Measurements from ENCODE around the gene RERE. TPM values are rescaled to one million over a fixed set of nuclear protein-coding genes. Genes with fewer than 3 reads are reported as not detected.
A peak's percentile ranks its signal among the peaks of the same experiment; 100 is the strongest.

Gene RERE
- total RNA-seq, 1 experiment from 2014 or later, result 161 TPM

DNA sequence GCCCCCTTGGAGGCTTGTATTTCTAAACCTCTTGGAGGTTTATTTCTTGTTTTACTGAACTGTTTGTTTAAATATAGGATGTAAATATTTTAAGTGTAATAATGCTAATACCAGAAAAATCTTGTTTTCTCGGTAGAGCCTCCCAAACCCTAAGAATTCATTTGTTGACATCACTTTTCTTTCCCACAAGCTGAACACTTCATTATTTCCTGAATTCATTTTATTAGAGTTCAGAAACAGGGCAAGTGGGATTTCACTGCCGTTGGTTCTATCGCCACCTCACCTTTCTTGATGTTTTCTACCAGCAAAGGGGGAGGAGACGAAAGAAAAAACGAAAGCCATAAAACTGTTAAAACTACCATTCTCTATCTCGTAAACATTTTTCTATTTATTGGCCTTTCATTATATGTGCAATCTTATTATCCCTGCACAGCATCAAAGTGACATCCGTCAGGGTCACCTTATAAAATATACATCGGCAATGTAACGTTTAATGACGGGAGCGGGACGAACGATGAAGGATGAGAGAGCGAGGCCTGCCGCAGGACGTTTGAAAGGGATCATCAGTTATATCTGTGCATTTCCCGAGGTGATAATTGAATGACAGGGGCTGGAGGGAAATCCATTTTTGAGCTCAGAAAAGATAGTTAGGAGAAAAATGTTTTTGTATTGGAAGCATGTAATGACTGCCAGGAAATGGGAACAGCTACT, 440.0 kb downstream of the RERE start (continued):
- TF ChIP-seq, protein P1, sequence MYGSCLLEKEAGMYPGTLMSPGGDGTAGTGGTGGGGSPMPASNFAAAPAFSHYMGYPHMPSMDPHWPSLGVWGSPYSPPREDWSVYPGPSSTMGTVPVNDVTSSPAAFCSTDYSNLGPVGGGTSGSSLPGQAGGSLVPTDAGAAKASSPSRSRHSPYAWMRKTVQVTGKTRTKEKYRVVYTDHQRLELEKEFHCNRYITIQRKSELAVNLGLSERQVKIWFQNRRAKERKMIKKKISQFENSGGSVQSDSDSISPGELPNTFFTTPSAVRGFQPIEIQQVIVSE (CRISPR knock-in tag; IDR thresholded peaks at IDR 0.05; ENCODE audit: borderline replicate concordance), result no peak
- no peak for TF ChIP-seq ZNF396 (CRISPR knock-in tag; IDR thresholded peaks at IDR 0.05; ENCODE audit: borderline replicate concordance)
- no peak for TF ChIP-seq JAZF1 (CRISPR knock-in tag; IDR thresholded peaks at IDR 0.05)
- TF ChIP-seq, protein P2, sequence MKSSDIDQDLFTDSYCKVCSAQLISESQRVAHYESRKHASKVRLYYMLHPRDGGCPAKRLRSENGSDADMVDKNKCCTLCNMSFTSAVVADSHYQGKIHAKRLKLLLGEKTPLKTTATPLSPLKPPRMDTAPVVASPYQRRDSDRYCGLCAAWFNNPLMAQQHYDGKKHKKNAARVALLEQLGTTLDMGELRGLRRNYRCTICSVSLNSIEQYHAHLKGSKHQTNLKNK (CRISPR knock-in tag; IDR thresholded peaks at IDR 0.05), result no peak
- no peak for TF ChIP-seq PRRX2 (CRISPR knock-in tag; IDR thresholded peaks at IDR 0.05)
- TF ChIP-seq NR1H2 (CRISPR knock-in tag; IDR thresholded peaks at IDR 0.05), result no peak
- no peak for TF ChIP-seq NR3C1 (CRISPR knock-in tag; conservative IDR thresholded peaks at IDR 0.05; ENCODE audit: low read depth)
- no peak for TF ChIP-seq HMGA2 (CRISPR knock-in tag; IDR thresholded peaks at IDR 0.05)
- TF ChIP-seq GTF2I (CRISPR knock-in tag; conservative IDR thresholded peaks at IDR 0.05), result no peak
- no peak for TF ChIP-seq NR2C2 (CRISPR knock-in tag; IDR thresholded peaks at IDR 0.05)
- TF ChIP-seq, protein P3, sequence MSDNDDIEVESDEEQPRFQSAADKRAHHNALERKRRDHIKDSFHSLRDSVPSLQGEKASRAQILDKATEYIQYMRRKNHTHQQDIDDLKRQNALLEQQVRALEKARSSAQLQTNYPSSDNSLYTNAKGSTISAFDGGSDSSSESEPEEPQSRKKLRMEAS (CRISPR knock-in tag; IDR thresholded peaks at IDR 0.05), result no peak
- TF ChIP-seq CBFB (CRISPR knock-in tag; IDR thresholded peaks at IDR 0.05; ENCODE audit: low read depth), result no peak
- no peak for TF ChIP-seq ZNF423 (CRISPR knock-in tag; IDR thresholded peaks at IDR 0.05)

DNA sequence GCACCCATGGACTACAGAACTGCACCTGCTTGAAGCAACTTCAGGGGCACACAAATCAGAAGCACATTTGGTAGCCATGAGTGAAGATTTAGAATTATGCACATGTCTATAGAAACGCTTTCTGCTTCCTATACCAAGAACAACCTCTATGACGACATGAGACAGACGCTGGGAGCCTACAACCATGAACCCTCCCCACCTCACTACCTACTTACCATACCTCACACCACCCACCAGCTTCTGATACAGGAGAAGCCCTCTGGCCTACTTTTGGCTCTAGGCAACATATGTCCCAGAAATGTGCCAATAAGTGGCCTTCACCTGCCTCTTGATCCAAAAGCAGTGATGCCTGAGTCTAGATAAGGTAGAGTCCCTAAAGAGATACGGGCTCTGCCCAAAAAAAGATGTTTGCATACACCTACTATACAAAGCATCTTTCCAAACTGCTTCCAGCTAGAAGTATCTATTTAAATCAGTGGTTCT, 441.0 kb downstream of the RERE start:
- ChIA-PET CTCF (interaction anchor here (1.1 to 1.3 kb wide), 2 partner anchors 33 to 67 kb away, joined by 4 read pairs; no protein-coding TSS in a partner anchor), POLR2A (interaction anchor here (0.6 kb wide), 1 partner anchor 930 kb away, joined by 4 read pairs; no protein-coding TSS in a partner anchor)
- DNase-seq (ENCODE audit: low spot score) (no peak), ATAC-seq (no peak)
- Mint-ChIP-seq H3K4me1 (peaks cover 84% of the 10 kb centered on the region), H3K27me3 (ENCODE audit: low read depth) (no peaks in the 10 kb centered on the region), H3K9me3 (no peaks in the 10 kb centered on the region), H3K36me3 (0 out of 2 replicates have a peak, but pooled peaks cover 2% of the 10 kb centered on the region), H3K4me3 (no peak overlapping the region), H3K27ac (peak overlapping the region; percentile 61; the same call in 1 of the 2 replicates)
- TF ChIP-seq, protein P4, sequence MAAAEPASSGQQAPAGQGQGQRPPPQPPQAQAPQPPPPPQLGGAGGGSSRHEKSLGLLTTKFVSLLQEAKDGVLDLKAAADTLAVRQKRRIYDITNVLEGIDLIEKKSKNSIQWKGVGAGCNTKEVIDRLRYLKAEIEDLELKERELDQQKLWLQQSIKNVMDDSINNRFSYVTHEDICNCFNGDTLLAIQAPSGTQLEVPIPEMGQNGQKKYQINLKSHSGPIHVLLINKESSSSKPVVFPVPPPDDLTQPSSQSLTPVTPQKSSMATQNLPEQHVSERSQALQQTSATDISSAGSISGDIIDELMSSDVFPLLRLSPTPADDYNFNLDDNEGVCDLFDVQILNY (CRISPR knock-in tag; IDR thresholded peaks at IDR 0.05), result no peak
- TF ChIP-seq PRRX2 (CRISPR knock-in tag; IDR thresholded peaks at IDR 0.05) (no peak), SMAD3 (CRISPR knock-in tag; IDR thresholded peaks at IDR 0.05; ENCODE audit: borderline replicate concordance) (no peak), ZNF219 (CRISPR knock-in tag; IDR thresholded peaks at IDR 0.05; ENCODE audit: borderline replicate concordance) (no peak), MYBL2 (CRISPR knock-in tag; IDR thresholded peaks at IDR 0.05) (no peak), HMGA2 (CRISPR knock-in tag; IDR thresholded peaks at IDR 0.05) (no peak), NR1H2 (CRISPR knock-in tag; IDR thresholded peaks at IDR 0.05) (no peak), SP1 (CRISPR knock-in tag; conservative IDR thresholded peaks at IDR 0.05) (no peak), CREB1 (CRISPR knock-in tag; IDR thresholded peaks at IDR 0.05) (no peak), GTF2I (CRISPR knock-in tag; conservative IDR thresholded peaks at IDR 0.05) (no peak)
- TF ChIP-seq, protein P5, sequence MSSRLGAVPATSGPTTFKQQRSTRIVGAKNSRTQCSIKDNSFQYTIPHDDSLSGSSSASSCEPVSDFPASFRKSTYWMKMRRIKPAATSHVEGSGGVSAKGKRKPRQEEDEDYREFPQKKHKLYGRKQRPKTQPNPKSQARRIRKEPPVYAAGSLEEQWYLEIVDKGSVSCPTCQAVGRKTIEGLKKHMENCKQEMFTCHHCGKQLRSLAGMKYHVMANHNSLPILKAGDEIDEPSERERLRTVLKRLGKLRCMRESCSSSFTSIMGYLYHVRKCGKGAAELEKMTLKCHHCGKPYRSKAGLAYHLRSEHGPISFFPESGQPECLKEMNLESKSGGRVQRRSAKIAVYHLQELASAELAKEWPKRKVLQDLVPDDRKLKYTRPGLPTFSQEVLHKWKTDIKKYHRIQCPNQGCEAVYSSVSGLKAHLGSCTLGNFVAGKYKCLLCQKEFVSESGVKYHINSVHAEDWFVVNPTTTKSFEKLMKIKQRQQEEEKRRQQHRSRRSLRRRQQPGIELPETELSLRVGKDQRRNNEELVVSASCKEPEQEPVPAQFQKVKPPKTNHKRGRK (CRISPR knock-in tag; IDR thresholded peaks at IDR 0.05; ENCODE audit: borderline replicate concordance), result no peak
- TF ChIP-seq, protein P6, sequence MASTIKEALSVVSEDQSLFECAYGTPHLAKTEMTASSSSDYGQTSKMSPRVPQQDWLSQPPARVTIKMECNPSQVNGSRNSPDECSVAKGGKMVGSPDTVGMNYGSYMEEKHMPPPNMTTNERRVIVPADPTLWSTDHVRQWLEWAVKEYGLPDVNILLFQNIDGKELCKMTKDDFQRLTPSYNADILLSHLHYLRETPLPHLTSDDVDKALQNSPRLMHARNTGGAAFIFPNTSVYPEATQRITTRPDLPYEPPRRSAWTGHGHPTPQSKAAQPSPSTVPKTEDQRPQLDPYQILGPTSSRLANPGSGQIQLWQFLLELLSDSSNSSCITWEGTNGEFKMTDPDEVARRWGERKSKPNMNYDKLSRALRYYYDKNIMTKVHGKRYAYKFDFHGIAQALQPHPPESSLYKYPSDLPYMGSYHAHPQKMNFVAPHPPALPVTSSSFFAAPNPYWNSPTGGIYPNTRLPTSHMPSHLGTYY (CRISPR knock-in tag; IDR thresholded peaks at IDR 0.05), result no peak

All from WTC11 (cell line).